ENCODE results near the gene FREM2.

- TF ChIP-seq, protein P1, sequence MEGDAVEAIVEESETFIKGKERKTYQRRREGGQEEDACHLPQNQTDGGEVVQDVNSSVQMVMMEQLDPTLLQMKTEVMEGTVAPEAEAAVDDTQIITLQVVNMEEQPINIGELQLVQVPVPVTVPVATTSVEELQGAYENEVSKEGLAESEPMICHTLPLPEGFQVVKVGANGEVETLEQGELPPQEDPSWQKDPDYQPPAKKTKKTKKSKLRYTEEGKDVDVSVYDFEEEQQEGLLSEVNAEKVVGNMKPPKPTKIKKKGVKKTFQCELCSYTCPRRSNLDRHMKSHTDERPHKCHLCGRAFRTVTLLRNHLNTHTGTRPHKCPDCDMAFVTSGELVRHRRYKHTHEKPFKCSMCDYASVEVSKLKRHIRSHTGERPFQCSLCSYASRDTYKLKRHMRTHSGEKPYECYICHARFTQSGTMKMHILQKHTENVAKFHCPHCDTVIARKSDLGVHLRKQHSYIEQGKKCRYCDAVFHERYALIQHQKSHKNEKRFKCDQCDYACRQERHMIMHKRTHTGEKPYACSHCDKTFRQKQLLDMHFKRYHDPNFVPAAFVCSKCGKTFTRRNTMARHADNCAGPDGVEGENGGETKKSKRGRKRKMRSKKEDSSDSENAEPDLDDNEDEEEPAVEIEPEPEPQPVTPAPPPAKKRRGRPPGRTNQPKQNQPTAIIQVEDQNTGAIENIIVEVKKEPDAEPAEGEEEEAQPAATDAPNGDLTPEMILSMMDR (IDR thresholded peaks at IDR 0.05; ENCODE audit: low read length), result no peak
- no peak for TF ChIP-seq EZH2phosphoT487 (IDR thresholded peaks at IDR 0.05; ENCODE audit: low read length)
Measured at GRCh38 chr13:38900188-38900587, 213.3 kb downstream of the FREM2 start.

All from MM.1S (cell line).